ENCODE measurements around the gene RPL36AL.
"Not testable (repeated sequence)": the region's sequence is repeated elsewhere in the genome, so short reads cannot be mapped to it uniquely, and the experiment has no call there.

Gene RPL36AL

DNA sequence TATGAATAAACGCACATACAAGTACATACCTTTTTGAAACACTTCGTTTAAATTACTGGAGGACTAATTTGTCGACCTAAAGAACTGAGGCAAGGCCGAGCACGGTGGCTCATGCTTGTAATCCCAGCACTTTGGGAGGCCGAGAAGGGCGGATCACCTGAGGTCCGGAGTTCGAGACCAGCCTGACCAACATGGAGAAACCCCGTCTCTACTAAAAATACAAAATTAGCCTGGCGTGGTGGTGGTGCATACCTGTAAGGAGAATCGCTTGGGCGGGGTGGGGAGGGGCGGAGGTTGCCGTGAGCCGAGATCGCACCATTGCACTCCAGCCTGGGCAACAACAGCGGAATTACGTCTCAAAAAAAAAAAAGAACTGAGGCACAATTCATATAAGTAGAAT lies 1.2 kb downstream of the RPL36AL start:
- not testable (repeated sequence) for DNase-seq

GRCh38 chr14:49617852-49618519 lies 2.4 kb downstream of the RPL36AL start:
- DNase-seq, result no peak

DNA sequence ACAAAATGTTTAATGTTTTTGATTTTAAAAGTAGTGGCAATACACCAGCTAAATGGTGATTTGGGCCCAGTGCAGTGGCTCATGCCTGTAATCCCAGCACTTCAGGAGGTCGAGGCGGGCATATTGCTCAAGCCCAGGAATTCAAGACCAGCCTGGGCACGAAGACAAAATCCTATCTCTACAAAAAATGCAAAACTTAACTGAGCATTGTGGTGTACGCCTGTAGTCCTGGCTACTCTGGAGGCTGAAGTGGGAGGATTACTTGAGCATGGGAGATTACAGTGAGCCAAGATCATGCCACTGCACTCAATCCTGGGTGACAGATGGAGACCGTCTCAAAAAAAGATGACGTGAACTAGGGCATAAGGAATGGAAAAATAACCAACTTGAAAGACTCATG lies 4.7 kb downstream of the RPL36AL start:
- no peak for DNase-seq

DNA sequence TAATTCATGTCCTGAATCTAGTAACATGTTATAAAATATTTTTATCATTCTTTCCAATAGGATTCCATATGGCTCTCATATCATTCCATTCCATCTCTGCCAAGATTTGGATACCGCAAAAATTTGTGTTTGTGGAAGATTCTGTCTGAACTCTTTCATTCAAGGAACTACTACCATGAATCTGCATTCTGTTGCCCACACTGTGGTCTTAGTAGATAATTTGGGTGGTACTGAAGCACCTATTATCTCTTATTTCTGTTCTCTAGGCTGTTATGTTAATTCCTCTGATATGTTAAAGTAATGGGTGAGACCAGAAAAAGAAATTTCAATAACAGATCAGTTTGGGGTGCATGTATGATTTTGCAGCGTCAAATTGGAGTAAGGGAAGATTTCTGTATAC lies 6.2 kb downstream of the RPL36AL start:
- DNase-seq, result no peak

DNA sequence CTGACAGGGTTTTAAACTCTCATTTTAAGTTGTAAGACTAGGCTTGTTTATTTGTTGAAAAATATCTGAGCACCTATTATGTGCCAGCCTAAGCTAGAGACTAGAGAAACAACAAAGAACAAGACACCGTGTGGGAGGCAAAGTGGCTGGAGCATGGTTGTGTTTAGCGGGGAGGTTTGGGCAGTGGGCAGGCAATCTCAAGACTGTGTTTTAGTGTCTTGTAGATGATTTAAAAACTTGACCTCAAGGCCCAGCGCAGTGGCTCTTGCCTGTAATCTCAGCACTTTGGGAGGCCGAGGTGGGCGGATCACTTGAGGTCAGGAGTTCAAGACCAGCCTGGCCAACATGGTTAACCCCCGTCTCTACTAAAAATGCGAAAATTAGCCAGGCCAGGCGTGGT lies 7.8 kb downstream of the RPL36AL start:
- DNase-seq, result no peak

DNA sequence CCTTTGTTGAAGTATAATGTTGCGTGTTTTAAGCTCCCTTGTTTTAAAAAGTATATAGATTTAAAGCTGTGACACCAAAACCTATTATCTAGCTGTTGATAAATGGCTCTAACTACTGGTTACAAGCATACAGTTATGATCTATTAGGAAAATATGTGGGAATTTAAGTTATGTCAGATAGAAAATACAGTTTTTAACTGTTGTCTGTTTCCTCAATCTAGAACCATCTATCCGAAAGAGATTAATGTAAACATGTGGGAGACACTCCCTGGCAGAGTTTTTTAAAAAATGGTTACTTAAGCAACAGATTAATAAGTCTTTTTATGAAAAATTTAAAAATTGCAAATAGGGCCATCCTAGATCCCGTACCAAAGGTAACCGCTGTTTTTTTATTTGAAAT lies 8.2 kb downstream of the RPL36AL start:
- DNase-seq, result no peak

- no peak for DNase-seq
Measured at GRCh38 chr14:49607583-49607982, 12.8 kb downstream of the RPL36AL start.

- peak; percentile 87 for DNase-seq
Measured at GRCh38 chr14:49598485-49599300, 21.7 kb downstream of the RPL36AL start, which contains the start of gene LRR1. Gene LRR1, plus strand, starts transcription at chr14:49598940. Its CDS starts 81 bp downstream, at chr14:49599021.

DNA sequence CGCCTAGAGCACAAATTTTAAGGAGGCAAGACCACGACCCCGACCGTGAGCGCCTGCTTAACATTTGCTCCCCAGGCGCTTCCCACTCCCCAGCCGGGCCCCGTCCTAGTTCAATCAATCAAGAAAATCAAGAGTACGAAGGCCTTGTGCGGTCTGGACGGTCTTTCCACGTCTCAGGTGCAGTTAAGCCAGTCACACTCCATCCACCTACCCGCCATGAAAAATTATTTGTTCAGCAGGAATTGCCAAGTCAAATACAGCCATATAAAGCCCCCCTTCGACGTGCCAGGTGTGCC lies 22.3 kb downstream of the RPL36AL start:
- no peak for DNase-seq

DNA sequence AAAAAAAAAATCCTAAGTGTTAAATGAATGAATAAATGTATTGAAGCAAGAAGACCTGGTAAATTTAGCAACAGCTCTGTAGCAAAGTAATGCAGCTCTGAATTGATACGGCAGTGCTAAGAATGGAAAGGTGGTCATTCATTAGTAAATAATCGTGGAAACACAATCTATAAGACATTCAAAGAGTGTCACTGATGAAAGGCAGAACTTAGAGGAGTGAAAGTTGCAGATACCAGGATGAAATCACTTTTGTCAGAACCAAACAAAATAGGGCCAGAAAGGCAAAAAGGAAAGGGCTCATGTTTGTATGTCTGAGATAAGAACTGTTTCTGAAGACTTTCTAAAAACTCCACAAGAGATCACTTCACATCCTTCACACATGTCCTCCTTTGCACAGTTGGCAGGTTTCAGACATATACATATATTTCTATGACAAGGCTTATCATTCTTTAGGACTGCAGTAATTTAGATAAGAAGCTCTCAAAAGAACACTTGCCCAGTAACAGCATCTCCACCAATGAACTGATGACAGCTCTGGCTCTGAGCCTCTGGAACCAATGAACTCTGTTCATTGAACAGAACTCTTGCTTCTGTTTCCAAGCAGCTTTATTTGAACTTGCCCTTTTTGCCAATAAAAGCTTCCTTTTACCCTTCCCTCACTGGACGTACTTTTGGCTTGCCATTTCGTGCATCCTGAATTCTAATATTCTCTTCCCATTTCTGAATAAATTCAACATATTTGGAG lies 25.9 kb downstream of the RPL36AL start:
- DNase-seq, result no peak

DNA sequence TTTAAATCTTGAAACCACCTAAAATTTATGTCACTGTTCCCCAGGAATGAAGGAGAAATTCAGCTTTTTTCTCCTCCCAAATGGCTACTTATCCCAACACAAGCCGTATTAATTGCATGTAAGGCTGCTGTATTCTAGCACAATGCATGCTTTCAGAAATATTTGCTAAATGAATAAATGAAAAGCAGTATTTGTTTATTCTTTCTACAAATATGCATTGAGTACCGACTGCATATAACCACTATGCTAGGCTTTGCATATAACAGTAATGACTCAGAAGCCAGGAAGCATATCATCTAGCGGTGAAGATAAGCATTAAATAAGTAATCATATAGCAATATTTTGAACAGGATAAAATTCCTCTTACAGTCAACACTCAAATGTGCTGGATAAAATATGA lies 27.4 kb downstream of the RPL36AL start:
- no peak for DNase-seq

DNA sequence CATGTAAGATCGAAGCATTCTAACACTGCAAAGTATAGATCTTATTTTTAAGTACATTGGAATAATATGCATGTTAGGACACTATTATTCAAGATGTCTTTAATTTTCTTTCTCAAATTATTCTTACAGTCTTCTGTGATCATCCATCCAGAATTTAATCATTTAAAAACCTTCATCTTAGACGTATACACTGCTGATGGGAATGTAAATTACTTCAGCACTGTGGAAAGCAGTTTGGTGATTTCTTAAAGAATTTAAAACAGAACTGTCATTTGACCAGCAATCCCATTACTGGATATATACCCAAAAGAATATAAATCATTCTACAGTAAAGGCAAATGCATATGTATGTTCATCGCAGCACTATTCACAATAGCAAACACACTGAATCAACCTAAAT lies 31.0 kb downstream of the RPL36AL start:
- DNase-seq, result no peak

GRCh38 chr14:49586673-49587460 lies 33.6 kb downstream of the RPL36AL start:
- peak; percentile 30 for DNase-seq

- peak; percentile 99 for DNase-seq
Measured at GRCh38 chr14:49585803-49586672, 34.4 kb downstream of the RPL36AL start, which contains the start of gene RPS29. Gene RPS29, minus strand, starts transcription at chr14:49586380. Its CDS starts 34 bp downstream, at chr14:49586346.

DNA sequence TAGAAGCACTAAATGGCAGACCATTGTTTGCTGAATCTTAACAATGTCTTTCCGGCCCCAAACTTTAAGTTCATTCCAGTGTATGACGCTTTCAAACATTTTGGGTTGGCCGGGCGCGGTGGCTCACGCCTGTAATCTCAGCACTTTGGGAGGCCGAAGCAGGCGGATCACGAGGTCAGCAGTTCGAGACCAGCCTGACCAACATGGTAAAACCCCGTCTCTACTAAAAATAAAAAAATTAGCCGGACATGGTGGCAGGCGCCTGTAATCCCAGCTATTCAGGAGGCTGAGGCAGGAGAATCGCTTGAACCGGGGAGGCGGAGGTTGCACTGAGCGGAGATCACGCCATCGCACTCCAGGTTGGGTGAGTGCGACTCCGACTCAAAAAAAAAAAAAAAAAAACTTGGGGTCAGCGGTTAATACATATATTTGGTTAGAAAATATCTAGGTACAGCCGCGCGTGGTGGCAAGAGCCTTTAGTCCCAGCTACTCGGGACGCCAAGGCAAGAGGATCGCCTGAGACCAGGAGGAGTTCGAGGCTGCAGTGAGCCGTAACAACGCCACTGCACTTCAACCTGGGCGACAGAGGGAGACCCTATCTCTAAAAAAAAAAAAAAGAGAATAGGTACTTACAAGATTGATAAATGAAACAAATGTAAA lies 35.3 kb downstream of the RPL36AL start:
- peak; percentile 7 for DNase-seq

- no peak for DNase-seq
Measured at GRCh38 chr14:49584058-49584457, 36.4 kb downstream of the RPL36AL start.

DNA sequence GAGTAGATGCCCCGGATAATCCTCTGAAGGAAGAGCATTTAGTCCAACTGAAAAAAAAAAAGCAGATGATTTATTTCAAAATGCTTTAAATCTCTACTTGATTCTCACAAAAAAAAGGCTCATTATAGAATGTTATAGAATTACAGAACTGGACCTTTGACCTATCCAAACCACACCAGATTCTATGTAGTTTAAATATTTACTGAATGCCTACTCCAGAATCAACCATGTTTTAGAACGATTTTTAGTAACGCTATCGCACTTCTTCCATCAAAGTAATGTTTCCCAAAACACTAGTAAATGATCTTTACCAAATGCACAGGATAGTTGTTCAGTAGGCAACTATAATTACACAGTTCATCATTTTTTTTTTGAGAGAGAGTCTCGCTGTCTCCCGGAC lies 36.8 kb downstream of the RPL36AL start:
- DNase-seq, result no peak

DNA sequence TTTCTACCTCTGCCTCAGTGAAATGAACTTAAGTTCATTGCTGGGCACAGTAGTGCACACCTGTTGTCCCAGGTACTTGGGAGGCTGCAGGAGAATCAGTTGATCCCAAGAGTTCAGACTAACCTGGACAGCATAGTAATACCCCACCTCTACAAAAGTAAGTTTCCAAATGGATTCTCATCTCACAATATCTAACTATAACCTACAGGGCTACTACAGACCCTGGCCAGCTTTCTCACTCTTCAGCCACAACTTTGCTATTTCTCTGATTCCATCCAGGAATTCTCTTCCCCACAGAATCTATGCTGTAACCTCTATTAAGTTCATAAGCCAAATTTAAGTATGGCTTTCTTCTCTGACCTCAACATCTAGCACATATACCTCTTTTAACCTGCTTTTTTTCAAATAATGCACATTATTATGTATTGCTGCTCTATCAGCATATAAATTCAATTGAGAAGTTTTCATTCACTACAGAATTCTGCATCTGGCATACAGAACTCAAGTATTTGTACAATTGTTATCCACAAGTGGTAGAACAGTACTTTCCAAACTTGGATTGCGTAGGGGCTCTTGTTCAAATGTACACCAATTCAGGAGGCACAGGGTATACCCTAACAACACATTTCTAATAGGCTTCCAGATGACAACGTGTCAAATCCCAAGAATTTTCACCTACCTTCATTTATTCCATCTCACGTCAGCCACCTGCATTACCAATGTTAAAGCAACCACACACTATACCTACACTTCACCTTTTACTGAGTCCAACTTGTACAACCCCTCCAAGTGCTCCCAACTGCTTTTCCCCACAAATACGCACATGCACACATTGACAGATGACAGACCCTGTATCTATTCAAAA lies 38.1 kb downstream of the RPL36AL start:
- no peak for DNase-seq

DNA sequence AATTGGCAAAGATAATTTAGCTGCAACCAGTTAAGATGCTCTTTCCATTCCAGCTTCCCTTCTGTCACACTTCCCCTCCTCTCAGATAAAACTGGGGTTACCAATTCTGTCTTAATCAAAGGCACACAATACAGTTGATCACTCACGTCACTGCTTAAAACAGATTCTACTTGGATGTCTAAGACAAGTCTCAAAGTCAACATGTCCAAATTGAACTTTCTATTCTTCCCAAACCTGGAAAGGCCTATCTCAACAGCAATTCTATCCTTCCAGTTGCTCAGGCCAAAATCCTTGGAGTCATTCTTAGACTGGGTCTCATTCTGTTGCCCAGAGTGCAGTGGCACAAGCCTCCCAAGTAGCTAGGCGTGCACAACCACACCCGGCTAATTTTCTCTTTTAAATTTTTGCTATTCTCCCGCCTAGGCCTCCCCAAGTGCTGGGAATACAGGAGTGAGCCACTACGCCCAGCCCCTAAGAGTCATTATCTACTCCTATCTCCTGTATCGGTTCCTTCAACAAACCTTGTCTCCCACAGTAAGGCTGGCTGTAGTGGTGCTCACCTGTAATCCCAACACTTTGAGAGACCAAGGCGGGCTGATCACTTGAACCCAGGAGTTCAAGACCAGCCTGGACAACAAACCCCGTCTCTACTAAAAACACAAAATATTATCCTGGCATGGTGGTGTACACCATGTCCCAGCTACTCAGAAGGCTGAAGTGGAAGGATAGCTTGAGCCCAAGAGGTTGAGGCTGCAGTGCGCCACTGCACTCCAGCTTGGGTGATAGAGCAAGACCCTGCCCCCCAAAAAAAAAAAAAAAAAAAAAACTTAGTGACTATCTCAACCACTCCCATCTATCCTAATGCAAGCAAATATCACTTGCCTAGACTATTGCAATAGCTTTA lies 39.0 kb downstream of the RPL36AL start:
- no peak for DNase-seq

All from CD4-positive, alpha-beta T cell treated with Interleukin-17A for 4 hours (primary cell).